Sigmoid colon (tissue), 7 donors: ENCODE results near the gene CCT5. TPM values are rescaled to one million over a fixed set of nuclear protein-coding genes. Genes with fewer than 3 reads are reported as not detected.
"Not testable (repeated sequence)": the region's sequence is repeated elsewhere in the genome, so short reads cannot be mapped to it uniquely, and the experiment has no call there.

Source experiments
- DNase-seq: peaks from one replicate; pipeline ENCODE4 v3.0.0-alpha.2; 2019
- H3K27ac ChIP-seq, 4 donors: fragments of 200-600 bp; sonication (generic); one replicate each; pipeline ENCODE4 v1.5.1; 2016 to 2019; ENCODE audit warnings: mild to moderate bottlenecking in 1 of 4
- H3K27me3 ChIP-seq, 3 donors: fragments of 200-600 bp; sonication (generic); one replicate each; pipeline ENCODE4 v1.5.1; 2019; ENCODE audit warnings: mild to moderate bottlenecking in 1 of 3
- H3K36me3 ChIP-seq, 4 donors: fragments of 200-600 bp; sonication (generic); one replicate each; pipeline ENCODE4 v1.5.1; 2016 to 2019
- H3K4me1 ChIP-seq, 4 donors: fragments of 200-600 bp; sonication (generic); one replicate each; pipeline ENCODE4 v1.5.1; 2017 to 2019
- H3K4me3 ChIP-seq, 4 donors: fragments of 200-600 bp; sonication (generic); one replicate each; pipeline ENCODE4 v1.5.1; 2017 to 2019; ENCODE audit warnings: mild to moderate bottlenecking in 2 of 4, moderate library complexity in 1 of 4
- H3K9me3 ChIP-seq, 4 donors: fragments of 200-600 bp in 3 of 4; sonication (generic) in 3 of 4; one replicate each; pipeline versions ENCODE4 v1.5.1 to v1.6.1; 2013 to 2019
- CTCF ChIP-seq, 4 experiments: fragments of 450-650 bp in 3 of 4; fragments of 200-600 bp in 1 of 4; IDR thresholded peaks; one replicate each; pipeline ENCODE4 v1.5.1; 2016 to 2019; ENCODE audit warnings: antibody characterized with exemption in 4 of 4, mild to moderate bottlenecking in 3 of 4, moderate library complexity in 2 of 4
- EP300 ChIP-seq, 4 donors: sonication (generic); formaldehyde crosslinking; IDR thresholded peaks; one replicate each; pipeline ENCODE4 v1.6.1; 2017; ENCODE audit warnings: antibody characterized with exemption in 4 of 4
- POLR2A ChIP-seq, 2 donors: fragments of 450-650 bp; IDR thresholded peaks; one replicate each; pipeline ENCODE4 v1.6.1; 2016; ENCODE audit warnings: antibody characterized with exemption in 2 of 2, mild to moderate bottlenecking in 2 of 2, moderate library complexity in 2 of 2
- POLR2AphosphoS5 ChIP-seq, 4 donors: sonication (generic); formaldehyde crosslinking; IDR thresholded peaks; one replicate each; pipeline ENCODE4 v1.6.1; 2017; ENCODE audit warnings: antibody characterized with exemption in 4 of 4
- WGBS, 2 donors: extraction: QIAGEN DNeasy Blood & Tissue Kit; methylation state at CpG; one replicate each; pipeline ENCODE4 v1.1.7; 2013; 5-methylcytosine and 5-hydroxymethylcytosine counted together
- intact Hi-C: fragments of 100-400 bp; cut with DNase I; formaldehyde crosslinking; loops from one replicate; pipeline ENCODE4 v1.15.1; 2023
- polyA plus RNA-seq, 3 donors: library from polyadenylated mRNA; stranded (reverse); fragments of 200-250 nt; gene quantifications; one replicate each; pipeline ENCODE4 v1.2.3, GENCODE V29; 2013
- total RNA-seq, 4 donors: library from RNA; depleted of rRNA; stranded (reverse); fragments of >200 nt; gene quantifications; one replicate each; pipeline ENCODE4 v1.1.0, GENCODE V29; 2016
- donor health status: healthy with polysubstance abuse.
- donor health status: Bipolar disorder and iron deficiency.
- donor health status: healthy.

Gene CCT5
- total and polyA plus RNA-seq, 7 donors = 63.4 to 198 (median 122) TPM

GRCh38 chr5:10307206-10308148 is 57.4 kb downstream of the CCT5 start, which contains the start of gene CMBL:
Gene CMBL, minus strand, starts transcription at chr5:10307902. Its CDS starts 17,140 bp downstream, at chr5:10290762.
- 1 to 2% methylated on average over 56 of the region's 56 CpGs for WGBS, 2 donors
- H3K4me3 ChIP-seq = peak within 1 kb of the TSS; percentile 55 to 75 (median 64)
- intact Hi-C loops = loop anchor here (5.0 kb wide), 1 partner anchor 45 kb away; the partner anchor contains the start of gene MARCHF6
- DNase-seq = peak; percentile 69
- no peak for TF ChIP-seq POLR2A (IDR thresholded peaks at IDR 0.05)
- no peak for TF ChIP-seq CTCF (IDR thresholded peaks at IDR 0.05)
- TF ChIP-seq EP300 (IDR thresholded peaks at IDR 0.05) = no peak
- no peak for TF ChIP-seq POLR2AphosphoS5 (IDR thresholded peaks at IDR 0.05)
- peak within 1 kb of the TSS; percentile 79 to 85 (median 84) for H3K27ac ChIP-seq
- H3K27me3 ChIP-seq = no peaks in the 10 kb centered on the region
- no peaks in the 10 kb centered on the region for H3K36me3 ChIP-seq
- H3K9me3 ChIP-seq = no peaks in the 10 kb centered on the region
- H3K4me1 ChIP-seq = peaks cover 0 to 14% (median 11%) of the 10 kb centered on the region in 4 donors

- intact Hi-C loops = loop anchor here (5.0 kb wide), 1 partner anchor 43 kb away; the partner anchor contains the start of gene MARCHF6
- Histone ChIP-seq H3K4me1 (peaks cover 0 to 14% (median 11%) of the 10 kb centered on the region in 4 donors), H3K27me3 (no peaks in the 10 kb centered on the region), H3K27ac (no peak overlapping the region), H3K9me3 (no peaks in the 10 kb centered on the region), H3K4me3 (no peak overlapping the region), H3K36me3 (no peaks in the 10 kb centered on the region)
- WGBS, 2 donors = 72 to 88% methylated on average over 6 of the region's 6 CpGs
- no peak for DNase-seq
- TF ChIP-seq EP300 (IDR thresholded peaks at IDR 0.05) (no peak), POLR2A (IDR thresholded peaks at IDR 0.05) (no peak), CTCF (IDR thresholded peaks at IDR 0.05) (no peak), POLR2AphosphoS5 (IDR thresholded peaks at IDR 0.05) (no peak)
These were observed 58.8 kb downstream of the CCT5 start for GRCh38 chr5:10308844-10309243.

GRCh38 chr5:10310066-10310779 is 60.1 kb downstream of the CCT5 start:
- Histone ChIP-seq H3K27ac (no peak overlapping the region), H3K36me3 (no peaks in the 10 kb centered on the region), H3K4me3 (no peak overlapping the region), H3K9me3 (no peaks in the 10 kb centered on the region), H3K27me3 (no peaks in the 10 kb centered on the region), H3K4me1 (peaks cover 0 to 14% (median 11%) of the 10 kb centered on the region in 4 donors)
- intact Hi-C loops = no loop called here
- DNase-seq = no peak
- TF ChIP-seq EP300 (IDR thresholded peaks at IDR 0.05) (no peak), CTCF (IDR thresholded peaks at IDR 0.05) (no peak), POLR2A (IDR thresholded peaks at IDR 0.05) (no peak), POLR2AphosphoS5 (IDR thresholded peaks at IDR 0.05) (no peak)
- WGBS, 2 donors = 43 to 67% methylated on average over 8 of the region's 8 CpGs

GRCh38 chr5:10310835-10311570 is 60.9 kb downstream of the CCT5 start:
- H3K36me3 ChIP-seq, H3K4me3 ChIP-seq, H3K27ac ChIP-seq, intact Hi-C loops, H3K27me3 ChIP-seq, H3K9me3 ChIP-seq, DNase-seq: not testable (repeated sequence)
- 76 to 88% methylated on average over 8 of the region's 8 CpGs for WGBS, 2 donors
- peaks cover 0 to 13% (median 10%) of the 10 kb centered on the region in 4 donors for H3K4me1 ChIP-seq
